GM12892 (cell line): ENCODE measurements around the gene CD69.
A peak's percentile ranks its signal among the peaks of the same experiment; 100 is the strongest.
"Not testable (repeated sequence)": the region's sequence is repeated elsewhere in the genome, so short reads cannot be mapped to it uniquely, and the experiment has no call there.

Experiments
- DNase-seq: peaks from one replicate; pipeline ENCODE4 v3.0.0; 2011; ENCODE audit not compliant: insufficient read length
- FAIRE-seq: peaks from 2 replicates; lab custom pipeline; 2011; peaks lifted over from hg19 to GRCh38; lab: Jason Lieb, UNC
- POLR2A ChIP-seq: IDR thresholded peaks from 2 replicates; pipeline ENCODE4 v1.6.1; 2011; ENCODE audit warnings: low read depth, low read length, control low read depth
- POLR2AphosphoS5 ChIP-seq: IDR thresholded peaks from 2 replicates; pipeline ENCODE4 v1.6.1; 2011; ENCODE audit warnings: low read depth, low read length, control low read depth
- TAF1 ChIP-seq: IDR thresholded peaks from 2 replicates; pipeline ENCODE4 v1.6.1; 2011; ENCODE audit warnings: low read depth, mild to moderate bottlenecking, control low read depth, low read length, borderline replicate concordance

CD69 gene

DNA sequence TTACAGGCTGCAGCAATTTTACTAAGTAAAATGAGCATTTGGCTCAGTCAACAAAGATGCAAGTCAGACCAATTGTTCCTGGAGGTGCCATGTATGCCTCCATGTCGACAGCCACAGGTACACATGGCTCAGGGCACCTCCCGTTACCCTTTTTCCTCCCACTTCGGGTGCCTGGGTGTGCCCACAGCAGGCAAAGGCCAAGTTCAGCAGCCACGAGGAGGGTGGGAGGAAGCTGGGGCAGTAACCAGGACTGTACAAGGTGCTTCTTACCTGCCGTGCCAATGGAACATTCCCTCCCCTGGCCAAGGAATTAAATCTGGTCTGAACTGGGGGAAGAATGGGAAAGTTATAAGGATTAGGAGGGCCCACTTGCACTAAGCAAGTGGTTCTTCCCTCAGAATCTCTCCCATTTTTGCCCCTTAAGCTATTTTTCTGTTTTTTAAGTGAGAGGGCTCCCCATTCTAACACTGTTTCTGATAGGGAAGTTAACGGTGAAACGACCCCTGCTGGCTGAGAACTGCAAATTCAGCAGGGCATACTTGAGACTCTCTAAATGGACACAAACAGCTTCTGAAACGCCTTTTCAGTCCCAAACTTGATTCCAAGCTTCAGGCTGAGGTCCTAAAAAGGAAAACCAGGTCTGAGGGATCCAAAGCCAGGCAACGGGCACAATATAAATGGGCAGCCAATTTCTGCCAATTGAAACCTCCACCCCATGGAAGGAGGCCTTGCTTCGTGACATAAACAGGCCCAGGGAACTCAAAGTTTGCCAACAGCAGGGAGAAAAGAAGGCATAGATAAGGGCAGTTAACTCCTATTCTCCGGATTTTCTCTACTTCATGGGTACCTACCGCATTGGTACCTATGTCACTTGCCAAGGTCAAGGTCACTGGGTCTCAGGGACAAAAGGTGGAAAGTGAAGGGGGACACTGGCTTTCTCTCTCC lies 52.6 kb downstream of the CD69 start:
- DNase-seq (no peak), FAIRE-seq (peak; percentile 93)
- no peak for TF ChIP-seq POLR2AphosphoS5
- TF ChIP-seq POLR2A: no peak
- TF ChIP-seq TAF1: no peak

DNA sequence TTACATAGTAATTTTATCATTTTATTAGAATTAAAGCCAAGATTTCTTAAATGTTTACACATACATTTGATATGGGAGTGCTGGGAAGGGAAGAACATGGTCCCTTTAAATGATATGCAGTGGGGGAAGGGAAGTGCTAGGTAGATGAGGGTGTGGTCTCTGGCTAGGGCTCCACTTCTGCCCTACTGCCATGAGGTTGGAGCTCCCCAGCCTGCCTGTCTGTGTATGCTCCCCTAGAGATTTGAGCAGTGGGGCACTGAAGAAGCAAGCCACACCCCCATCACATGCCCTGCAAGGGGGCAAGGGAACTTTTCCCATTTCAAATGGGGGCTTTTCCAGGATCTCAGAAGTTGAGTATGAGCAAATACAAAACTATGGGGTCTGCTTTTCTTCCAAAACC lies 53.3 kb downstream of the CD69 start:
- DNase-seq: no peak
- FAIRE-seq: peak; percentile 44
- TF ChIP-seq TAF1 (no peak), POLR2AphosphoS5 (no peak), POLR2A (no peak)

DNA sequence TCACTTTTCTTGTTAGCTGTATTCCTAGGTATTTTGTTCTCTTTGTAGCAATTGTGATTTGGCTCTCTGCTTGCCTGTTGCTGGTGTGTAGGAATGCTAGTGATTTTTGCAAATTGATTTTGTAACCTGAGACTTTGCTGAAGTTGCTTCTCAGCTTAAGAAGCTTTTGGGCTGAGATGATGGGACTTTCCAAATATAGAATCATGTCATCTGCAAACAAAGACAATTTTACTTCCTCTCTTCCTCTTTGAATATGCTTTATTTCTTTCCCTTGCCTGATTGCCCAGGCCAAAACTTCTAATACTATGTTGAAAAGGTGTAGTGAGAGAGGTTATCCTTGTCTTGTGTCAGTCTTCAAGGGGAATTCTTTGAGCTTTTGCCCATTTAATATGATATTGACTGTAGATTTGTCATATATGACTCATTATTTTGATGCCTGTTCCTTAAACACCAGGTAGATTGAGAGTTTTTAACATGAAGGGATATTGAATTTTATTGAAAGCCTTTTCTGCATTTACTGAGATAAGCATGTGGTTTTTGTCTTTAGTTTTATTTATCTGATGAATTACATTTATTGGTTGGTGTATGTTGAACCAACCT lies 54.5 kb downstream of the CD69 start:
- no peak for DNase-seq
- peak; percentile 65 for FAIRE-seq
- no peak for TF ChIP-seq POLR2A
- TF ChIP-seq POLR2AphosphoS5: no peak
- no peak for TF ChIP-seq TAF1

DNA sequence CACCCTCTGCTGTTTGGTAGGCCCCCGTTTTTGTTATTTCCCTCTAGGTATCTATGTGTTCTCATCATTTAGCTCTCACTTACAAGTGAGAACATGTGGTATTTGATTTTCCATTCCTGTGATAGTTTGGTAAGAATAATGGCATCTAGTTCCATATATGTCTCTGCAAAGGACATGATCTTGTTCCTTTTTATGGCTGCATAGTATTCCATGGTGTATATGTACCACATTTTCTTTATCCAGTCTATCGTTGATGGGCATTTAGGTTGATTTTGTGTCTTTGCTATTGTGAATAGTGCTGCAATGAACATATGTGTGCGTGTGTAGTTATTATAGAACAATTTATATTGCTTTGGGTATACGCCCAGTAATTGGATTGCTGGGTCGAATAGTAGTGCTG lies 56.1 kb downstream of the CD69 start:
- FAIRE-seq: not testable (repeated sequence)

More for the DNA sequence above, 56.1 kb downstream of the CD69 start:
- not testable (repeated sequence) for DNase-seq
